K562 (cell line): ENCODE results near the gene CADM2. TPM values are rescaled to one million over a fixed set of nuclear protein-coding genes. Genes with fewer than 3 reads are reported as not detected.
A peak's percentile ranks its signal among the peaks of the same experiment; 100 is the strongest.

Experiments used
- ATAC-seq: fragments of 200-7000 bp; cut with Tn5 transposase; 3 replicates; pipeline ENCODE4 v1.9.1; 2020; ENCODE audit warnings: moderate library complexity
- BruUV-seq: library from RNA; stranded (reverse); fragments of 400-500 nt; replicated peaks from 2 replicates; lab custom pipeline; 2021; lab: Mats Ljungman, UMichigan
- CTCF ChIA-PET: fragments of 300-600 bp; formaldehyde crosslinking; extraction: SDS; loops from one replicate; lab custom pipeline; 2021; ENCODE audit warnings: low intra/inter-chr PET ratio; lab: Yijun Ruan, JAX
- POLR2A ChIA-PET: fragments of 300-600, 350-650 bp; sonication (Branson Sonifier 250); formaldehyde crosslinking; extraction: SDS; loops from one replicate; lab custom pipeline; 2021; ENCODE audit warnings: antibody characterized with exemption, inconsistent platforms; lab: Yijun Ruan, JAX
- DNase-seq, 4 experiments: peaks; one replicate each; pipeline versions ENCODE4 v3.0.0 to v3.0.0-alpha.2; 2011 to 2018; ENCODE audit warnings: low spot score in 3 of 4, mixed read lengths in 3 of 4; ENCODE audit errors: extremely low read depth in 1 of 4
- FAIRE-seq: peaks from 2 replicates; lab custom pipeline; 2011; peaks lifted over from hg19 to GRCh38; lab: Jason Lieb, UNC
- H2AFZ ChIP-seq: 2 replicates; pipeline ENCODE4 v1.6.0; 2011; ENCODE audit warnings: low read depth, low read length, control low read depth, inconsistent platforms
- H3K27ac ChIP-seq: fragments of 200-600 bp; 3 replicates; pipeline ENCODE4 v1.8.0; 2011; ENCODE audit warnings: low read depth, mild to moderate bottlenecking, control low read depth, inconsistent platforms, low read length, moderate library complexity, mixed read lengths; ENCODE audit errors: extremely low read depth
- H3K27me3 ChIP-seq, 2 experiments: fragments of 300-600 bp in 1 of 2; 2 replicates in 1 of 2; 3 replicates in 1 of 2; pipeline versions ENCODE4 v1.6.0 to v1.8.0; 2011; ENCODE audit warnings: inconsistent platforms in 2 of 2, low read length in 2 of 2, mild to moderate bottlenecking in 1 of 2, mixed read lengths in 1 of 2, moderate library complexity in 1 of 2; ENCODE audit not compliant: control insufficient read depth in 2 of 2, insufficient read depth in 2 of 2
- H3K36me3 ChIP-seq: fragments of 300-600 bp; 3 replicates; pipeline ENCODE4 v1.8.0; 2011; ENCODE audit warnings: mild to moderate bottlenecking, low read length, inconsistent platforms; ENCODE audit not compliant: control insufficient read depth, insufficient read depth
- H3K4me1 ChIP-seq, 2 experiments: fragments of 200-600 bp in 1 of 2; replicated peaks in 1 of 2; 2 replicates in 1 of 2; 3 replicates in 1 of 2; pipeline versions ENCODE4 v1.5.1 to v1.8.0; 2011; ENCODE audit warnings: inconsistent platforms in 2 of 2, low read length in 2 of 2, mild to moderate bottlenecking in 1 of 2, mixed read lengths in 1 of 2, moderate library complexity in 1 of 2; ENCODE audit not compliant: control insufficient read depth in 2 of 2, insufficient read depth in 2 of 2
- H3K4me2 ChIP-seq: 2 replicates; pipeline ENCODE4 v1.6.1; 2011; ENCODE audit warnings: low read length, control low read depth, inconsistent platforms, mixed read lengths; ENCODE audit not compliant: insufficient read depth
- H3K4me3 ChIP-seq: fragments of 200-600 bp; sonication (generic), shearing (Covaris generic); 2 replicates; pipeline ENCODE4 v1.5.1; 2016; ENCODE audit warnings: control low read depth, inconsistent platforms
- H3K79me2 ChIP-seq: fragments of 200-600 bp; 3 replicates; pipeline ENCODE4 v1.8.0; 2011; ENCODE audit warnings: low read length, inconsistent platforms; ENCODE audit not compliant: control insufficient read depth, insufficient read depth
- H3K9ac ChIP-seq, 2 experiments: 2 replicates each; pipeline versions ENCODE4 v1.6.0 to v1.6.1; 2011; ENCODE audit warnings: low read depth in 2 of 2, low read length in 2 of 2, control low read depth in 1 of 2, inconsistent platforms in 1 of 2, mild to moderate bottlenecking in 1 of 2, mixed read lengths in 1 of 2; ENCODE audit not compliant: insufficient read depth in 1 of 2
- H3K9me1 ChIP-seq: one replicate; pipeline ENCODE4 v1.6.0; 2011; ENCODE audit warnings: inconsistent platforms, mild to moderate bottlenecking, low read length, moderate library complexity; ENCODE audit not compliant: control insufficient read depth, insufficient read depth
- H3K9me3 ChIP-seq: replicated peaks from 2 replicates; pipeline ENCODE4 v1.5.1; 2011; ENCODE audit warnings: low read depth, low read length, inconsistent platforms; ENCODE audit not compliant: control insufficient read depth, insufficient read depth
- H4K20me1 ChIP-seq: replicated peaks from 2 replicates; pipeline ENCODE4 v1.6.1; 2011; ENCODE audit warnings: low read length, inconsistent platforms, mixed read lengths; ENCODE audit not compliant: control insufficient read depth, insufficient read depth
- CEBPB ChIP-seq: fragments of 450-650 bp; IDR thresholded peaks from 2 replicates; pipeline ENCODE4 v1.6.1; 2016; ENCODE audit warnings: missing genetic modification characterization, missing compliant biosample characterization
- CEBPG ChIP-seq, 3 experiments: fragments of 200-800 bp in 1 of 3; sonication (Bioruptor generic) in 1 of 3; sonication (generic) in 1 of 3; formaldehyde crosslinking in 1 of 3; IDR thresholded peaks in 2 of 3; conservative IDR thresholded peaks in 1 of 3; 2 replicates each; pipeline versions ENCODE4 v1.6.1 to v1.8.0; 2016 to 2022; ENCODE audit warnings: missing compliant biosample characterization in 2 of 3, missing genetic modification characterization in 2 of 3, mild to moderate bottlenecking in 1 of 3, missing genetic modification reagents in 1 of 3
- NUFIP1 ChIP-seq: fragments of 450-650 bp; IDR thresholded peaks from 2 replicates; pipeline ENCODE4 v1.6.1; 2018; ENCODE audit not compliant: partially characterized antibody
- ZBTB11 ChIP-seq, 3 experiments: fragments of 200-800 bp in 1 of 3; fragments of 250-450 bp in 1 of 3; fragments of 450-650 bp in 1 of 3; sonication (Bioruptor Pico) in 1 of 3; sonication (Bioruptor generic) in 1 of 3; formaldehyde crosslinking in 1 of 3; IDR thresholded peaks; 2 replicates each; pipeline versions ENCODE4 v1.6.1 to v1.8.0; 2016 to 2022; ENCODE audit warnings: mild to moderate bottlenecking in 2 of 3, missing genetic modification characterization in 2 of 3, missing compliant biosample characterization in 1 of 3, moderate library complexity in 1 of 3
- ZBTB5 ChIP-seq: fragments of 450-650 bp; IDR thresholded peaks from 2 replicates; pipeline ENCODE4 v1.6.1; 2017; ENCODE audit warnings: antibody characterized with exemption
- ZBTB7A ChIP-seq: IDR thresholded peaks from 2 replicates; pipeline ENCODE4 v1.6.1; 2011; ENCODE audit warnings: low read depth, mild to moderate bottlenecking, low read length, moderate library complexity, borderline replicate concordance; ENCODE audit not compliant: control insufficient read depth
- ZNF609 ChIP-seq: sonication (generic); formaldehyde crosslinking; IDR thresholded peaks from 2 replicates; pipeline ENCODE4 v1.8.1; 2023; ENCODE audit warnings: missing genetic modification reagents, mild to moderate bottlenecking, borderline replicate concordance
- ZNF644 ChIP-seq: fragments of 200-800 bp; sonication (Bioruptor generic); IDR thresholded peaks from 2 replicates; pipeline ENCODE4 v1.6.1; 2016; ENCODE audit warnings: low read depth, missing genetic modification characterization, missing compliant biosample characterization
- WGBS: fragments of 100-300 bp; shearing (Covaris generic); methylation state at CpG from one replicate; pipeline ENCODE4 v1.1.6; 2016; ENCODE audit warnings: low coverage, mixed read lengths; ENCODE audit not compliant: insufficient coverage; ENCODE audit errors: missing lambda C conversion rate; 5-methylcytosine and 5-hydroxymethylcytosine counted together
- in situ Hi-C: fragments of 300-500 bp; cut with MboI; formaldehyde crosslinking; loops from 4 replicates; pipeline ENCODE4 v1.15.0; 2018; ENCODE audit warnings: inconsistent platforms, mixed read lengths
- intact Hi-C: fragments of 100-400 bp; cut with micrococcal nuclease; formaldehyde crosslinking; loops from 2 replicates; pipeline ENCODE4 v1.14.2; 2022
- polyA plus RNA-seq, 8 experiments: library from polyadenylated mRNA; depleted of rRNA in 4 of 8; stranded (reverse) in 5 of 8; unstranded in 3 of 8; fragments of >200 nt; fragmentation: Nextera tagmentation in 2 of 8; fragmentation: Illumina TruSeq in 1 of 8; extraction: Ambion mirVana in 2 of 8; extraction: Trizol in 1 of 8; gene quantifications; 2 replicates each; pipeline versions ENCODE4 v1.2.1 to v1.2.3, GENCODE V29; 2011 to 2014; ENCODE audit warnings: inconsistent platforms in 1 of 8, missing spikeins in 1 of 8
- total RNA-seq, 7 experiments: library from RNA; depleted of rRNA in 6 of 7; stranded (reverse); fragments of >200 nt in 6 of 7; fragmentation: Illumina TruSeq in 2 of 7; extraction: Trizol in 2 of 7; gene quantifications; 2 replicates each; pipeline versions ENCODE4 v1.2.1 to v1.2.3, GENCODE V29; 2011 to 2021; ENCODE audit warnings: low replicate concordance in 1 of 7

Gene CADM2
- total and polyA plus RNA-seq, 9 of the 15 experiments (the other 6 are each of a cell fraction or from before 2014, with no cell fraction given), result 0.11 to 3.2 (median 0.95) TPM

GRCh38 chr3:85681906-85682305 is 723.1 kb downstream of the CADM2 start (continued):
- no peak for TF ChIP-seq ZNF609

- FAIRE-seq (no peak), ATAC-seq (no peak), DNase-seq (no peak)
- in situ Hi-C loops, result no loop called here
- Histone ChIP-seq H3K4me1 (no peaks in the 10 kb centered on the region), H3K27ac (no peak overlapping the region), H3K9me3 (no peaks in the 10 kb centered on the region), H3K27me3 (no peaks in the 10 kb centered on the region), H3K9ac (no peak overlapping the region), H4K20me1 (no peaks in the 10 kb centered on the region), H3K9me1 (no peaks in the 10 kb centered on the region), H3K36me3 (no peaks in the 10 kb centered on the region), H2AFZ (no peak overlapping the region), H3K4me3 (no peak overlapping the region), H3K4me2 (no peak overlapping the region), H3K79me2 (no peaks in the 10 kb centered on the region)
- POLR2A ChIA-PET, result no interaction called here
- WGBS, result 0% methylated on average over 1 of the region's 1 CpG
- CTCF ChIA-PET, result no interaction called here
- intact Hi-C loops, result no loop called here
- no TSS peak for BruUV-seq
- TF ChIP-seq CEBPB (tag), result 0 out of 2 replicates have a peak, but pooled peaks have one; percentile 22
- no peak for TF ChIP-seq CEBPG (CRISPR knock-in tag; IDR thresholded peaks at IDR 0.05)
- peak in 1 of 2 experiments; percentile 20; a peak in 1 of 4 replicates for TF ChIP-seq CEBPG (tag; conservative IDR thresholded peaks at IDR 0.05 in 1 of 2, IDR thresholded peaks at IDR 0.05 in 1 of 2)
- TF ChIP-seq ZNF644, result no peak
- no peak for TF ChIP-seq ZBTB7A
- no peak for TF ChIP-seq ZBTB11 (CRISPR knock-in tag; IDR thresholded peaks at IDR 0.05)
- no peak for TF ChIP-seq ZBTB5
- TF ChIP-seq NUFIP1, result no peak
Measured at GRCh38 chr3:85691196-85691595, 732.4 kb downstream of the CADM2 start.
